Liver (tissue), 9 donors: Measurements from ENCODE around the gene THAP9. TPM values are rescaled to one million over a fixed set of nuclear protein-coding genes. Genes with fewer than 3 reads are reported as not detected.

Experiments used
- DNase-seq: peaks from one replicate; pipeline ENCODE4 v3.0.0-alpha.2; 2017; ENCODE audit warnings: low spot score
- H3K27ac ChIP-seq, 2 donors: one replicate each; pipeline ENCODE4 v1.7.0; 2013; ENCODE audit warnings: inconsistent platforms in 2 of 2, low read length in 2 of 2, control low read depth in 1 of 2, low read depth in 1 of 2, mild to moderate bottlenecking in 1 of 2
- H3K27me3 ChIP-seq, 4 donors: one replicate each; pipeline versions ENCODE4 v1.6.1 to v1.7.0; 2013; ENCODE audit warnings: low read length in 3 of 4, inconsistent platforms in 1 of 4, mild to moderate bottlenecking in 1 of 4, moderate library complexity in 1 of 4; ENCODE audit not compliant: control insufficient read depth in 4 of 4, insufficient read depth in 4 of 4
- H3K36me3 ChIP-seq, 4 donors: one replicate each; pipeline versions ENCODE4 v1.6.1 to v1.7.0; 2013; ENCODE audit warnings: low read length in 3 of 4, mild to moderate bottlenecking in 3 of 4, low read depth in 1 of 4, moderate library complexity in 1 of 4; ENCODE audit not compliant: control insufficient read depth in 4 of 4, insufficient read depth in 3 of 4
- H3K4me1 ChIP-seq, 4 donors: one replicate each; pipeline versions ENCODE4 v1.6.1 to v1.7.0; 2013; ENCODE audit warnings: low read length in 3 of 4, mild to moderate bottlenecking in 3 of 4, moderate library complexity in 1 of 4; ENCODE audit not compliant: control insufficient read depth in 4 of 4, insufficient read depth in 4 of 4
- H3K4me3 ChIP-seq, 3 donors: one replicate each; pipeline versions ENCODE4 v1.6.1 to v1.7.0; 2013; ENCODE audit warnings: low read length in 3 of 3, control low read depth in 1 of 3, low read depth in 1 of 3, mild to moderate bottlenecking in 1 of 3
- H3K9ac ChIP-seq, 2 donors: one replicate each; pipeline ENCODE4 v1.7.0; 2013; ENCODE audit warnings: low read length in 2 of 2, mild to moderate bottlenecking in 2 of 2, moderate library complexity in 2 of 2, control low read depth in 1 of 2, low read depth in 1 of 2
- H3K9me3 ChIP-seq, 4 donors: one replicate each; pipeline versions ENCODE4 v1.6.1 to v1.7.0; 2013; ENCODE audit warnings: low read length in 3 of 4; ENCODE audit not compliant: control insufficient read depth in 4 of 4
- EGR1 ChIP-seq, 2 donors: IDR thresholded peaks; 2 replicates each; pipeline ENCODE4 v1.6.1; 2016 to 2018; ENCODE audit warnings: antibody characterized with exemption in 2 of 2, low read depth in 2 of 2
- FOXA1 ChIP-seq: IDR thresholded peaks from 2 replicates; pipeline ENCODE4 v1.6.1; 2016; ENCODE audit warnings: antibody characterized with exemption
- FOXA2 ChIP-seq: IDR thresholded peaks from 2 replicates; pipeline ENCODE4 v1.6.1; 2016; ENCODE audit warnings: antibody characterized with exemption
- GABPA ChIP-seq, 2 donors: IDR thresholded peaks in 1 of 2; conservative IDR thresholded peaks in 1 of 2; 2 replicates each; pipeline ENCODE4 v1.6.1; 2016; ENCODE audit warnings: antibody characterized with exemption in 2 of 2, mild to moderate bottlenecking in 1 of 2, moderate library complexity in 1 of 2
- HNF4A ChIP-seq, 2 donors: conservative IDR thresholded peaks; 2 replicates each; pipeline ENCODE4 v1.6.1; 2016; ENCODE audit warnings: antibody characterized with exemption in 2 of 2, mild to moderate bottlenecking in 2 of 2
- HNF4G ChIP-seq: IDR thresholded peaks from 2 replicates; pipeline ENCODE4 v1.6.1; 2016; ENCODE audit warnings: antibody characterized with exemption
- JUND ChIP-seq, 2 donors: IDR thresholded peaks; 2 replicates each; pipeline ENCODE4 v1.6.1; 2016; ENCODE audit warnings: antibody characterized with exemption in 2 of 2
- NR2F2 ChIP-seq: IDR thresholded peaks from 2 replicates; pipeline ENCODE4 v1.6.1; 2016; ENCODE audit warnings: antibody characterized with exemption
- RAD21 ChIP-seq, 2 donors: IDR thresholded peaks; 2 replicates each; pipeline ENCODE4 v1.6.1; 2016; ENCODE audit warnings: antibody characterized with exemption in 2 of 2, mild to moderate bottlenecking in 2 of 2
- RXRA ChIP-seq, 2 donors: IDR thresholded peaks; 2 replicates each; pipeline ENCODE4 v1.6.1; 2017 to 2018; ENCODE audit warnings: antibody characterized with exemption in 2 of 2, mild to moderate bottlenecking in 1 of 2
- SP1 ChIP-seq: IDR thresholded peaks from 2 replicates; pipeline ENCODE4 v1.6.1; 2018; ENCODE audit warnings: antibody characterized with exemption, mild to moderate bottlenecking
- TAF1 ChIP-seq: conservative IDR thresholded peaks from 2 replicates; pipeline ENCODE4 v1.6.1; 2016; ENCODE audit warnings: antibody characterized with exemption, mild to moderate bottlenecking
- YY1 ChIP-seq: IDR thresholded peaks from 2 replicates; pipeline ENCODE4 v1.6.1; 2016; ENCODE audit warnings: antibody characterized with exemption, mild to moderate bottlenecking
- WGBS: extraction: QIAGEN DNeasy Blood & Tissue Kit; methylation state at CpG from one replicate; pipeline ENCODE4 v1.1.7; 2013; 5-methylcytosine and 5-hydroxymethylcytosine counted together
- polyA plus RNA-seq, 2 donors: library from polyadenylated mRNA; stranded (reverse) in 1 of 2; unstranded in 1 of 2; fragments of 200-250 nt in 1 of 2; fragments of >200 nt in 1 of 2; fragmentation: Nextera tagmentation in 1 of 2; extraction: Ambion mirVana in 1 of 2; gene quantifications; one replicate each; pipeline versions ENCODE4 v1.2.1 to v1.2.3, GENCODE V29; 2013 to 2015
- total RNA-seq, 2 donors: library from RNA; depleted of rRNA; stranded (reverse); fragments of >200 nt; gene quantifications; one replicate each; pipeline ENCODE4 v1.2.3, GENCODE V29; 2014
- TF ChIP-seq, protein P1 (sequence below): IDR thresholded peaks from 2 replicates; pipeline ENCODE4 v1.6.1; 2016; ENCODE audit warnings: antibody characterized with exemption
- TF ChIP-seq, protein P2 (sequence below): IDR thresholded peaks from 2 replicates; pipeline ENCODE4 v1.6.1; 2016; ENCODE audit warnings: antibody characterized with exemption
- TF ChIP-seq, protein P3 (sequence below): IDR thresholded peaks from 2 replicates; pipeline ENCODE4 v1.6.1; 2016; ENCODE audit warnings: antibody characterized with exemption
- TF ChIP-seq, protein P4 (sequence below): fragments of 150-350 bp; IDR thresholded peaks from 2 replicates; pipeline ENCODE4 v1.5.1; 2017; ENCODE audit warnings: improper control_type of control experiment, low read depth, low read length; ENCODE audit not compliant: missing input control
- TF ChIP-seq, protein P5 (sequence below): IDR thresholded peaks from 2 replicates; pipeline ENCODE4 v1.6.1; 2016; ENCODE audit warnings: antibody characterized with exemption, mild to moderate bottlenecking
- donor health status: healthy.
- donor health status: healthy.
- donor health status: healthy.
- donor health status: healthy.
- donor health status: healthy.

THAP9 gene
- total and polyA plus RNA-seq, 4 donors: 1.1 to 5.9 (median 3.4) TPM

DNA sequence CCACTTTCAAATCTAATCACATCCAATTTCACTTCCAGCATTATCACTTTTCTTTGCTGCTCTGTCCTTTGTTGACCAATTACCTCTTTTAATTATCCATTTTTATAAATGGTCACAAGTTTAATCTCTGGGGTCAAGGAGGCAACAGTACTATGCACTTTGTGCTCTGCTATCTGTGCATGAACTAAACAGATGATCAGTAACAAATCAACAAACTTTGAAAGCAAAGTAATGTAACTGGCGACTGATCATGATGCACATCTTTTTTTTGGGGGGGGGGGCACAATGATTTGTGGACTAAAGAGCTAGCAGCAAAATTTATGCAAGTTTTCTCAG is 8.1 kb upstream of the THAP9 start (continued):
- TF ChIP-seq EGR1 (IDR thresholded peaks at IDR 0.05; ENCODE audit: low read depth in 2 of 2): no peak

DNA sequence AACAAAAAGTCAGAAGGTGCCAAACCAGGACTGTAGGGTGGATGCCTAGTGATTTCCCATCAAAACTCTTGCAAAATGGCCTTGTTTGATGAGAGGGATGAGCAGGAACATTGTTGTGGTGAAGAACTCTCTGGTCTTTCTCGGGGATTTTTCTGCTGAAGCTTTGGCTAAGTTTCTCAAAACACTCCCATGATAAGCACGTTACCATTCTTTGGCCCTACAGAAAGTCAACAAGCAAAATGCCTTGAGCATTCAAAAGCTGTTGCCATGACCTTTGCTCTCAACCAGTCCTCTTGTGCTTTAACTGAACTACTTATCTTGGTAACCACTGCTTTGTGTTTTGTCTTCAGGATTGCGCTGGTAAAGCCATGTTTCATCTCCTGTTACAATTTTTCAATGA is 6.6 kb upstream of the THAP9 start:
- 80% methylated on average over 3 of the region's 3 CpGs for WGBS
- no peak for DNase-seq
- TF ChIP-seq, protein P1, sequence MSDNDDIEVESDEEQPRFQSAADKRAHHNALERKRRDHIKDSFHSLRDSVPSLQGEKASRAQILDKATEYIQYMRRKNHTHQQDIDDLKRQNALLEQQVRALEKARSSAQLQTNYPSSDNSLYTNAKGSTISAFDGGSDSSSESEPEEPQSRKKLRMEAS: no peak
- TF ChIP-seq EGR1 (IDR thresholded peaks at IDR 0.05; ENCODE audit: low read depth in 2 of 2) (no peak), RAD21 (IDR thresholded peaks at IDR 0.05) (no peak), GABPA (IDR thresholded peaks at IDR 0.05 in 1 of 2, conservative IDR thresholded peaks at IDR 0.05 in 1 of 2) (no peak), FOXA1 (no peak), YY1 (no peak), FOXA2 (no peak), SP1 (no peak), HNF4A (conservative IDR thresholded peaks at IDR 0.05) (no peak), JUND (IDR thresholded peaks at IDR 0.05) (no peak), NR2F2 (no peak)
- TF ChIP-seq, protein P2, sequence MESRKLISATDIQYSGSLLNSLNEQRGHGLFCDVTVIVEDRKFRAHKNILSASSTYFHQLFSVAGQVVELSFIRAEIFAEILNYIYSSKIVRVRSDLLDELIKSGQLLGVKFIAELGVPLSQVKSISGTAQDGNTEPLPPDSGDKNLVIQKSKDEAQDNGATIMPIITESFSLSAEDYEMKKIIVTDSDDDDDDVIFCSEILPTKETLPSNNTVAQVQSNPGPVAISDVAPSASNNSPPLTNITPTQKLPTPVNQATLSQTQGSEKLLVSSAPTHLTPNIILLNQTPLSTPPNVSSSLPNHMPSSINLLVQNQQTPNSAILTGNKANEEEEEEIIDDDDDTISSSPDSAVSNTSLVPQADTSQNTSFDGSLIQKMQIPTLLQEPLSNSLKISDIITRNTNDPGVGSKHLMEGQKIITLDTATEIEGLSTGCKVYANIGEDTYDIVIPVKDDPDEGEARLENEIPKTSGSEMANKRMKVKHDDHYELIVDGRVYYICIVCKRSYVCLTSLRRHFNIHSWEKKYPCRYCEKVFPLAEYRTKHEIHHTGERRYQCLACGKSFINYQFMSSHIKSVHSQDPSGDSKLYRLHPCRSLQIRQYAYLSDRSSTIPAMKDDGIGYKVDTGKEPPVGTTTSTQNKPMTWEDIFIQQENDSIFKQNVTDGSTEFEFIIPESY: no peak
- no peak overlapping the region for H3K27ac ChIP-seq
- no peaks in the 10 kb centered on the region for H3K27me3 ChIP-seq
- no peak overlapping the region for H3K9ac ChIP-seq
- H3K4me3 ChIP-seq: no peak overlapping the region
- peaks cover 0 to 12% (median 7%) of the 10 kb centered on the region in 4 donors for H3K36me3 ChIP-seq
- H3K4me1 ChIP-seq: peaks cover 2 to 41% (median 27%) of the 10 kb centered on the region in 4 donors
- no peaks in the 10 kb centered on the region for H3K9me3 ChIP-seq

DNA sequence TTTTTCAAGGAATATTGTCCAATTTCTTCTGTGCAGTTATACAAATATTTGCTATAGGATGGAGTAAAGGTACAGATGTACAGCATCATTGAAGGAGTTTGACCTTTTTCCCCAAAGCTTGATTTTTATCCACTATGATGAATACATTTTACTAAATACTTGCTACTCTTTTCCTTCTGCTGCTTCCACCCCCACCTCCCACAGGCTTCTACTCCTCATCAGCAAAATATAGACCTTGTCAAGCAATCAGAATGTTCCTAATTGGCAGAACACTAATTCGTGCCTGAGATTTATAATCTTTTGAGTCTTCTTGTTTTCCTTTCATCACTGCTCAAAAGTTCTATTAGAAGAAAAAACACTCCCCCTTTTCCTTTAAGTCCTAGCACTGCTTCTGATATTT is 3.8 kb upstream of the THAP9 start:
- Histone ChIP-seq H3K4me1 (peaks cover 2 to 45% (median 21%) of the 10 kb centered on the region in 4 donors), H3K27me3 (no peaks in the 10 kb centered on the region), H3K4me3 (no peak overlapping the region), H3K27ac (no peak overlapping the region), H3K36me3 (peaks cover 0 to 12% (median 7%) of the 10 kb centered on the region in 4 donors), H3K9ac (no peak overlapping the region), H3K9me3 (no peaks in the 10 kb centered on the region)
- TF ChIP-seq RXRA (IDR thresholded peaks at IDR 0.05): no peak
- TF ChIP-seq FOXA2: no peak
- TF ChIP-seq, protein P3, sequence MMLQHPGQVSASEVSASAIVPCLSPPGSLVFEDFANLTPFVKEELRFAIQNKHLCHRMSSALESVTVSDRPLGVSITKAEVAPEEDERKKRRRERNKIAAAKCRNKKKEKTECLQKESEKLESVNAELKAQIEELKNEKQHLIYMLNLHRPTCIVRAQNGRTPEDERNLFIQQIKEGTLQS: no peak
- TF ChIP-seq JUND (IDR thresholded peaks at IDR 0.05): no peak
- no peak for TF ChIP-seq EGR1 (IDR thresholded peaks at IDR 0.05; ENCODE audit: low read depth in 2 of 2)
- TF ChIP-seq, protein P2: no peak
- TF ChIP-seq, protein P1: no peak
- TF ChIP-seq HNF4A (conservative IDR thresholded peaks at IDR 0.05): no peak
- no peak for TF ChIP-seq GABPA (IDR thresholded peaks at IDR 0.05 in 1 of 2, conservative IDR thresholded peaks at IDR 0.05 in 1 of 2)
- TF ChIP-seq TAF1: no peak
- TF ChIP-seq HNF4G: no peak
- TF ChIP-seq RAD21 (IDR thresholded peaks at IDR 0.05): no peak
- no peak for TF ChIP-seq SP1
- TF ChIP-seq, protein P4, sequence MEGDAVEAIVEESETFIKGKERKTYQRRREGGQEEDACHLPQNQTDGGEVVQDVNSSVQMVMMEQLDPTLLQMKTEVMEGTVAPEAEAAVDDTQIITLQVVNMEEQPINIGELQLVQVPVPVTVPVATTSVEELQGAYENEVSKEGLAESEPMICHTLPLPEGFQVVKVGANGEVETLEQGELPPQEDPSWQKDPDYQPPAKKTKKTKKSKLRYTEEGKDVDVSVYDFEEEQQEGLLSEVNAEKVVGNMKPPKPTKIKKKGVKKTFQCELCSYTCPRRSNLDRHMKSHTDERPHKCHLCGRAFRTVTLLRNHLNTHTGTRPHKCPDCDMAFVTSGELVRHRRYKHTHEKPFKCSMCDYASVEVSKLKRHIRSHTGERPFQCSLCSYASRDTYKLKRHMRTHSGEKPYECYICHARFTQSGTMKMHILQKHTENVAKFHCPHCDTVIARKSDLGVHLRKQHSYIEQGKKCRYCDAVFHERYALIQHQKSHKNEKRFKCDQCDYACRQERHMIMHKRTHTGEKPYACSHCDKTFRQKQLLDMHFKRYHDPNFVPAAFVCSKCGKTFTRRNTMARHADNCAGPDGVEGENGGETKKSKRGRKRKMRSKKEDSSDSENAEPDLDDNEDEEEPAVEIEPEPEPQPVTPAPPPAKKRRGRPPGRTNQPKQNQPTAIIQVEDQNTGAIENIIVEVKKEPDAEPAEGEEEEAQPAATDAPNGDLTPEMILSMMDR: no peak
- TF ChIP-seq YY1: no peak
- TF ChIP-seq, protein P5, sequence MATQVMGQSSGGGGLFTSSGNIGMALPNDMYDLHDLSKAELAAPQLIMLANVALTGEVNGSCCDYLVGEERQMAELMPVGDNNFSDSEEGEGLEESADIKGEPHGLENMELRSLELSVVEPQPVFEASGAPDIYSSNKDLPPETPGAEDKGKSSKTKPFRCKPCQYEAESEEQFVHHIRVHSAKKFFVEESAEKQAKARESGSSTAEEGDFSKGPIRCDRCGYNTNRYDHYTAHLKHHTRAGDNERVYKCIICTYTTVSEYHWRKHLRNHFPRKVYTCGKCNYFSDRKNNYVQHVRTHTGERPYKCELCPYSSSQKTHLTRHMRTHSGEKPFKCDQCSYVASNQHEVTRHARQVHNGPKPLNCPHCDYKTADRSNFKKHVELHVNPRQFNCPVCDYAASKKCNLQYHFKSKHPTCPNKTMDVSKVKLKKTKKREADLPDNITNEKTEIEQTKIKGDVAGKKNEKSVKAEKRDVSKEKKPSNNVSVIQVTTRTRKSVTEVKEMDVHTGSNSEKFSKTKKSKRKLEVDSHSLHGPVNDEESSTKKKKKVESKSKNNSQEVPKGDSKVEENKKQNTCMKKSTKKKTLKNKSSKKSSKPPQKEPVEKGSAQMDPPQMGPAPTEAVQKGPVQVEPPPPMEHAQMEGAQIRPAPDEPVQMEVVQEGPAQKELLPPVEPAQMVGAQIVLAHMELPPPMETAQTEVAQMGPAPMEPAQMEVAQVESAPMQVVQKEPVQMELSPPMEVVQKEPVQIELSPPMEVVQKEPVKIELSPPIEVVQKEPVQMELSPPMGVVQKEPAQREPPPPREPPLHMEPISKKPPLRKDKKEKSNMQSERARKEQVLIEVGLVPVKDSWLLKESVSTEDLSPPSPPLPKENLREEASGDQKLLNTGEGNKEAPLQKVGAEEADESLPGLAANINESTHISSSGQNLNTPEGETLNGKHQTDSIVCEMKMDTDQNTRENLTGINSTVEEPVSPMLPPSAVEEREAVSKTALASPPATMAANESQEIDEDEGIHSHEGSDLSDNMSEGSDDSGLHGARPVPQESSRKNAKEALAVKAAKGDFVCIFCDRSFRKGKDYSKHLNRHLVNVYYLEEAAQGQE: no peak
- no peak for DNase-seq
- 95% methylated on average over 1 of the region's 1 CpG for WGBS
